HL-60 (cell line): ENCODE data around the gene ANKDD1A.

Source experiments
- CTCF ChIP-seq: IDR thresholded peaks from one replicate; pipeline ENCODE4 v1.5.1; 2011; ENCODE audit warnings: low read length, control low read depth, inconsistent platforms; ENCODE audit not compliant: insufficient read depth
- GABPA ChIP-seq: IDR thresholded peaks from 2 replicates; pipeline ENCODE4 v1.6.1; 2012; ENCODE audit warnings: low read depth

DNA sequence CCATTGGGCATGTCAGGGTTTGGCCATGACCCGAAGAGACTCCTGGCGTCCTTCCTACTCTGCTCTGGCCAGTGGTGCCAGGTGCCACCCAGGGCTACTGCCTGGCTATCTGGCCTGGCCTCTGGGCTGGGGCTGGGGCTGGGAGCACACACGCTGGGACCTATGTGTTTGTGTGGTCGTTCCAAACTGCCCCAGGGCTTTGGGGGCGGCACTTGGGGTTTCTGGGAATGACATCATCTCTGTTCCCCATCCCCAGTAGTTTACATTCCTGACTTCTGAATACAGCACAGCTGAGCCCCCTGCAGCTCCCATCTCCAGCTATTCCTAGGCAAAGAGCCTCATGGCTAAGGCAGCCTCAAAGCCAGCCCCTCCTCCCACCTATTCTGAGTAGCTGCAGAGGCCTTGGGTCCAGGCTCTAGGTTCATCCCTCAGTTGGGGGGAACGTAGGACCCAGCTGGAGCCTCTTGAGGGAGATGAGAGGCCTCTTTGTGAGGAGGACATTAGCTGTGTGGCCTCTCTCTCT, 45.6 kb upstream of the ANKDD1A start:
- TF ChIP-seq CTCF = no peak
- no peak for TF ChIP-seq GABPA
